Neuronal stem cell (in vitro differentiated cells): Measurements from ENCODE around the gene HAUS1.
"Not testable (repeated sequence)": the region's sequence is repeated elsewhere in the genome, so short reads cannot be mapped to it uniquely, and the experiment has no call there.

Experiments used
- DNase-seq: peaks from one replicate; pipeline ENCODE4 v3.0.0-alpha.2; 2013; ENCODE audit warnings: low spot score
- H2AFZ ChIP-seq: one replicate; pipeline ENCODE4 v1.6.1; 2013; ENCODE audit warnings: mild to moderate bottlenecking, low read length, inconsistent platforms
- H2AK5ac ChIP-seq: 2 replicates; pipeline ENCODE4 v1.6.1; 2013; ENCODE audit warnings: low read depth, mild to moderate bottlenecking, inconsistent platforms, low read length, moderate library complexity, mixed read lengths
- H2BK120ac ChIP-seq: 2 replicates; pipeline ENCODE4 v1.6.1; 2013; ENCODE audit warnings: low read depth, mild to moderate bottlenecking, inconsistent platforms, low read length, moderate library complexity, mixed read lengths
- H2BK12ac ChIP-seq: one replicate; pipeline ENCODE4 v1.6.1; 2013; ENCODE audit warnings: low read length, inconsistent platforms
- H2BK15ac ChIP-seq: 2 replicates; pipeline ENCODE4 v1.6.1; 2013; ENCODE audit warnings: mild to moderate bottlenecking, low read length, inconsistent platforms, mixed read lengths
- H2BK5ac ChIP-seq: one replicate; pipeline ENCODE4 v1.6.1; 2013; ENCODE audit warnings: inconsistent platforms, mild to moderate bottlenecking, low read length, moderate library complexity
- H3K14ac ChIP-seq: one replicate; pipeline ENCODE4 v1.6.1; 2013; ENCODE audit warnings: low read length, inconsistent platforms
- H3K18ac ChIP-seq: 2 replicates; pipeline ENCODE4 v1.6.1; 2013; ENCODE audit warnings: low read length, inconsistent platforms
- H3K23ac ChIP-seq: 2 replicates; pipeline ENCODE4 v1.6.1; 2013; ENCODE audit warnings: low read depth, mild to moderate bottlenecking, mixed read lengths, low read length, inconsistent platforms; ENCODE audit not compliant: poor library complexity
- H3K27ac ChIP-seq: replicated peaks from 3 replicates; pipeline ENCODE4 v1.5.1; 2013; ENCODE audit warnings: low read length, inconsistent platforms
- H3K27me3 ChIP-seq, 3 experiments: 2 replicates each; pipeline ENCODE4 v1.6.1; 2013; ENCODE audit warnings: low read length in 3 of 3, mild to moderate bottlenecking in 2 of 3, inconsistent platforms in 1 of 3, low read depth in 1 of 3, mixed read lengths in 1 of 3, moderate library complexity in 1 of 3; ENCODE audit not compliant: control insufficient read depth in 3 of 3, insufficient read depth in 3 of 3
- H3K36me3 ChIP-seq, 2 donors: replicated peaks in 1 of 2; 2 replicates each; pipeline ENCODE4 v1.6.1; 2013; ENCODE audit warnings: low read length in 2 of 2; ENCODE audit not compliant: control insufficient read depth in 2 of 2, insufficient read depth in 2 of 2
- H3K4ac ChIP-seq: 2 replicates; pipeline ENCODE4 v1.6.1; 2013; ENCODE audit warnings: inconsistent platforms, mild to moderate bottlenecking, low read length, moderate library complexity
- H3K4me1 ChIP-seq, 2 donors: 1 replicate in 1 of 2; 2 replicates in 1 of 2; pipeline ENCODE4 v1.6.1; 2013; ENCODE audit warnings: low read length in 2 of 2, low read depth in 1 of 2; ENCODE audit not compliant: control insufficient read depth in 2 of 2, insufficient read depth in 1 of 2
- H3K4me2 ChIP-seq: one replicate; pipeline ENCODE4 v1.6.1; 2013; ENCODE audit warnings: mild to moderate bottlenecking, low read length, inconsistent platforms; ENCODE audit not compliant: insufficient read depth, poor library complexity, severe bottlenecking
- H3K4me3 ChIP-seq, 2 donors: 2 replicates each; pipeline ENCODE4 v1.5.1; 2013; ENCODE audit warnings: low read length in 2 of 2, mild to moderate bottlenecking in 2 of 2, inconsistent platforms in 1 of 2, moderate library complexity in 1 of 2
- H3K79me1 ChIP-seq: one replicate; pipeline ENCODE4 v1.6.1; 2013; ENCODE audit warnings: low read depth, mild to moderate bottlenecking, inconsistent platforms, low read length, moderate library complexity
- H3K9ac ChIP-seq: one replicate; pipeline ENCODE4 v1.6.1; 2013; ENCODE audit warnings: mild to moderate bottlenecking, low read depth, low read length, inconsistent platforms; ENCODE audit not compliant: poor library complexity
- H3K9me3 ChIP-seq, 2 donors: replicated peaks in 1 of 2; 2 replicates each; pipeline versions ENCODE3 to v1.6.1; 2013; ENCODE audit warnings: low read length in 2 of 2, mild to moderate bottlenecking in 2 of 2, inconsistent platforms in 1 of 2, low read depth in 1 of 2, mixed read lengths in 1 of 2, moderate library complexity in 1 of 2; ENCODE audit not compliant: control insufficient read depth in 2 of 2, insufficient read depth in 1 of 2
- H4K8ac ChIP-seq: one replicate; pipeline ENCODE4 v1.6.1; 2013; ENCODE audit warnings: low read depth, mild to moderate bottlenecking, inconsistent platforms, low read length, moderate library complexity
- H4K91ac ChIP-seq: one replicate; pipeline ENCODE4 v1.6.1; 2013; ENCODE audit warnings: low read length, low read depth, mild to moderate bottlenecking, inconsistent platforms; ENCODE audit not compliant: poor library complexity
- WGBS, 2 donors: extraction: QIAGEN DNeasy Blood & Tissue Kit; methylation state at CpG; one replicate each; pipeline ENCODE4 v1.1.7; 2013; ENCODE audit warnings: missing lambda C conversion rate in 2 of 2, mixed read lengths in 1 of 2; ENCODE audit not compliant: insufficient read length in 2 of 2, insufficient replicate concordance in 1 of 2; ENCODE audit errors: extremely low coverage in 2 of 2; 5-methylcytosine and 5-hydroxymethylcytosine counted together

HAUS1 gene

DNA sequence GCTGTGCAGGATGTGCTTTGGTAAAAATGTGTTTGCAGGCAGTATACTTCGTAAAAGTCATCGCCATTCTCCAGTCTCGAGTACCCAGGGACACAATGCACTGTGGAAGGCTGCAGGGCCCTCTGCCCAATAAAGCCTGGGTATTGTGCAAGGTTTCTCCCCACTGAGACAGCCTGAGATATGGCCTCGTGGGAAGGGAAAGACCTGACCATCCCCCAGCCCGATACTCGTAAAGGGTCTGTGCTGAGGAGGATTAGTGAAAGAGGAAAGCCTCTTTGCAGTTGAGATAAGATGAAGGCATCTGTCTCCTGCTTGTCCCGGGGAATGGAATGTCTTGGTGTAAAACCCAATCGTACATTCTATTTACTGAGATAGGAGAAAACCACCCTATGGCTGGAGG lies 15.7 kb upstream of the HAUS1 start:
- not testable (repeated sequence) for H3K18ac ChIP-seq, H2AFZ ChIP-seq, H2BK5ac ChIP-seq, H3K4me3 ChIP-seq, H4K91ac ChIP-seq, DNase-seq, H3K27ac ChIP-seq, H2BK15ac ChIP-seq, H2AK5ac ChIP-seq, H2BK12ac ChIP-seq, H3K9ac ChIP-seq, H3K27me3 ChIP-seq, H2BK120ac ChIP-seq, H4K8ac ChIP-seq, H3K4me1 ChIP-seq, H3K4ac ChIP-seq, H3K14ac ChIP-seq, H3K4me2 ChIP-seq, H3K79me1 ChIP-seq, H3K23ac ChIP-seq
- peaks cover 50 to 100% of the 10 kb centered on the region in 2 donors for H3K36me3 ChIP-seq
- H3K9me3 ChIP-seq = peaks cover 5 to 25% of the 10 kb centered on the region in 2 donors
- no CpG with 5 or more reads among the region's 8 CpGs for WGBS, 2 donors

DNA sequence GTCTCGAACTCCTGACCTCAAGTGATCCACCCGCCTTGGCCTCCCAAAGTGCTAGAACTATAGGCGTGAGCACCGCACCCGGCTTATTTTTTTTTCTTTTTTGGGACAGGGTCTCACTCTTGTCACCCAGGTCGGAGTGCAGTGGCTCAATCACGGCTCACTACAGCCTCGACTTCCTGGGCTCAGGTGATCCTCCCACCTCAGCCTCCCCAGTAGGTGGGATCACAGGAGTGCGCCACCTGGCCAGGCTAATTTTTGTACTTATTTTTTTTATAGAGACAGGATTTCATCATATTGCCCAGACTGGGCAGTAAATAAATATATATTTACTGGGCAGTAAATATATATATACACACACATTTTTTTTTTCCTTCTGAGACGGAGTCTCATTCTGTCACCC lies 8.7 kb upstream of the HAUS1 start:
- no peak overlapping the region for H2BK15ac ChIP-seq
- no peak overlapping the region for H3K18ac ChIP-seq
- H3K9me3 ChIP-seq = peaks cover 0 to 11% of the 10 kb centered on the region in 2 donors
- H2BK5ac ChIP-seq = no peak overlapping the region
- H3K4me3 ChIP-seq = no peak overlapping the region
- no peak overlapping the region for H2BK120ac ChIP-seq
- H3K4me2 ChIP-seq = no peak overlapping the region
- no peak overlapping the region for H2AFZ ChIP-seq
- H4K91ac ChIP-seq = no peak overlapping the region
- H3K36me3 ChIP-seq = peaks cover 14 to 54% of the 10 kb centered on the region in 2 donors
- H3K14ac ChIP-seq = no peak overlapping the region
- H4K8ac ChIP-seq = no peak overlapping the region
- no peak overlapping the region for H3K27ac ChIP-seq
- no peak overlapping the region for H2AK5ac ChIP-seq
- no peak overlapping the region for H3K9ac ChIP-seq
- H3K79me1 ChIP-seq = peaks cover 2% of the 10 kb centered on the region
- no peak overlapping the region for H3K23ac ChIP-seq
- DNase-seq = no peak
- H3K4me1 ChIP-seq = peaks cover 3 to 6% of the 10 kb centered on the region in 2 donors
- no peaks in the 10 kb centered on the region for H3K27me3 ChIP-seq
- WGBS, 2 donors = no CpG with 5 or more reads among the region's 10 CpGs
- H2BK12ac ChIP-seq = no peak overlapping the region
- H3K4ac ChIP-seq = no peak overlapping the region

DNA sequence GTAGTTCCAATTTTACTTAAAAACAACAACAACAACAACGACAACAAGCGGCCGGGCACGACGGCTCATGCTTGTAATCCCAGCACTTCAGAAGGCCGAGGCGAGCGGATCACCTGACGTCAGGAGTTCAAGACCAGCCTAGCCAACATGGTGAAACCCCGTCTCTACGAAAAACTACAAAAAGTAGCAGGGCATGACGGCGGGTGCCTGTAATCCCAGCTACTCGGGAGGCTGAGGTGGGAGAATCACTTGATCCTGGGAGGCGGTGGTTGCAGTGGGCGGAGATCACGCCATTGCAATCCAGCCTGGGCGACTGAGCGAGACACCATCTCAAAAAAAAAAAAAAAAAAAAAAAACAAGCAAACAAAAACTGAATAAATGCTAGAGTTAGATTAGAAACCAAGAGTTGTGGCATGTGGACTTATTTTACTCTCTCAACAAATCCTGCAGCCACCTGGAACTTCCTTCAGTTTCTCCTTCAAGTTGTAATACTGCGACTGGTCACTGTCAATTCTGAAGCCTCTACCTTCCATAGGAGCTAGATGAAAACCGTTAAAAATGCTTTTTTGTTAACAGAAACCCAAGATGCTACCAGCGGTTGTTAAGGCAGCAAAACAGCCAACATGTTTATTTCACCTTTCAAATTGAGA lies 7.4 kb upstream of the HAUS1 start:
- WGBS, 2 donors = no CpG with 5 or more reads among the region's 22 CpGs
- Histone ChIP-seq H3K4me3 (peak overlapping the region; percentile 61 to 75), H4K8ac (no peak overlapping the region), H3K9ac (no peak overlapping the region), H2BK120ac (no peak overlapping the region), H3K4ac (no peak overlapping the region), H4K91ac (no peak overlapping the region), H2BK15ac (no peak overlapping the region), H2BK12ac (no peak overlapping the region), H3K36me3 (peaks cover 7 to 42% of the 10 kb centered on the region in 2 donors), H3K27me3 (no peaks in the 10 kb centered on the region), H3K9me3 (no peaks in the 10 kb centered on the region), H3K18ac (no peak overlapping the region), H3K4me2 (peak overlapping the region; percentile 61), H3K23ac (no peak overlapping the region), H2AFZ (no peak overlapping the region), H3K14ac (no peak overlapping the region), H3K27ac (no peak overlapping the region), H2AK5ac (no peak overlapping the region), H3K4me1 (peaks cover 3 to 6% of the 10 kb centered on the region in 2 donors), H2BK5ac (no peak overlapping the region), H3K79me1 (peaks cover 2% of the 10 kb centered on the region)
- no peak for DNase-seq

DNA sequence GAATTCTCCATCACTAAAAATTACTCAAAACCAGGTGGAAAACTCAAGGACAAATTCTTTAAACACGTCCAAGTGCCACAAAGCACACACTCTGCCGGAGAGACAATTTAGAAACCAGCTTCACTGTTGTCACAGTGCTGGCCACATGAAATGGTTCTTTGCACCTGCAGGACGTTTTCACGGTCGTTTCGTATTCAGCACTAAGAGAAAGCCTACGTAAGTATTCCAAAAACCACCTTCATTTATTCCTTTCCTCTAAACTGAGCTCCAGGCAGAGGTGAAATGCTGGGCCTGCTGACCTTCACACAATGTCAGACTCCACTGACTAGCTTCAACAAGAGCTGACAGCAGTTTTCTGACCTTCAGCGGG lies 6.8 kb upstream of the HAUS1 start:
- H3K4me1 ChIP-seq = peaks cover 3 to 6% of the 10 kb centered on the region in 2 donors
- H2BK5ac ChIP-seq = no peak overlapping the region
- no peak overlapping the region for H3K27ac ChIP-seq
- H3K18ac ChIP-seq = no peak overlapping the region
- H2BK15ac ChIP-seq = no peak overlapping the region
- H3K9ac ChIP-seq = peak overlapping the region; percentile 98
- H2BK120ac ChIP-seq = no peak overlapping the region
- H3K9me3 ChIP-seq = no peaks in the 10 kb centered on the region
- no peak overlapping the region for H2BK12ac ChIP-seq
- WGBS, 2 donors = no CpG with 5 or more reads among the region's 8 CpGs
- H3K27me3 ChIP-seq = no peaks in the 10 kb centered on the region
- H4K8ac ChIP-seq = no peak overlapping the region
- H2AK5ac ChIP-seq = no peak overlapping the region
- peaks cover 5 to 36% of the 10 kb centered on the region in 2 donors for H3K36me3 ChIP-seq
- H3K14ac ChIP-seq = no peak overlapping the region
- no peak overlapping the region for H3K4ac ChIP-seq
- DNase-seq = no peak
- H4K91ac ChIP-seq = no peak overlapping the region
- H3K4me3 ChIP-seq = peak overlapping the region; percentile 75 to 85
- H2AFZ ChIP-seq = peak overlapping the region; percentile 95
- peak overlapping the region; percentile 61 for H3K4me2 ChIP-seq
- H3K23ac ChIP-seq = no peak overlapping the region
- H3K79me1 ChIP-seq = peaks cover 2% of the 10 kb centered on the region
